Tibial nerve (tissue), 4 donors: ENCODE measurements around the gene TNS2. TPM values are rescaled to one million over a fixed set of nuclear protein-coding genes. Genes with fewer than 3 reads are reported as not detected.
"Not testable (repeated sequence)": the region's sequence is repeated elsewhere in the genome, so short reads cannot be mapped to it uniquely, and the experiment has no call there.

Experiments
- DNase-seq, 2 donors: peaks; one replicate each; pipeline ENCODE4 v3.0.0-alpha.2; 2019; ENCODE audit warnings: low spot score in 2 of 2
- H3K27ac ChIP-seq, 4 donors: fragments of 200-600 bp; sonication (generic) in 3 of 4; one replicate each; pipeline ENCODE4 v1.5.1; 2017 to 2019; ENCODE audit warnings: mild to moderate bottlenecking in 1 of 4
- H3K27me3 ChIP-seq, 2 donors: fragments of 200-600 bp; sonication (generic) in 1 of 2; one replicate each; pipeline versions ENCODE4 v1.5.1 to v1.6.0; 2017 to 2019
- H3K36me3 ChIP-seq, 3 donors: fragments of 200-600 bp; sonication (generic); one replicate each; pipeline ENCODE4 v1.5.1; 2018 to 2019
- H3K4me1 ChIP-seq, 4 donors: fragments of 200-600 bp; sonication (generic) in 3 of 4; one replicate each; pipeline ENCODE4 v1.5.1; 2017 to 2019
- H3K4me3 ChIP-seq, 4 donors: fragments of 200-600 bp; sonication (generic) in 3 of 4; one replicate each; pipeline ENCODE4 v1.5.1; 2017 to 2019; ENCODE audit warnings: mild to moderate bottlenecking in 1 of 4, moderate library complexity in 1 of 4
- H3K9me3 ChIP-seq, 4 donors: fragments of 200-600 bp; sonication (generic) in 3 of 4; one replicate each; pipeline ENCODE4 v1.5.1; 2017 to 2019
- CTCF ChIP-seq, 5 experiments: fragments of 200-600 bp in 3 of 5; fragments of 450-650 bp in 2 of 5; sonication (generic) in 3 of 5; IDR thresholded peaks; one replicate each; pipeline ENCODE4 v1.5.1; 2016 to 2019; ENCODE audit warnings: antibody characterized with exemption in 5 of 5, mild to moderate bottlenecking in 3 of 5, moderate library complexity in 2 of 5
- EP300 ChIP-seq, 2 donors: sonication (generic); formaldehyde crosslinking; IDR thresholded peaks; one replicate each; pipeline ENCODE4 v1.6.1; 2017; ENCODE audit warnings: antibody characterized with exemption in 2 of 2, mild to moderate bottlenecking in 1 of 2
- POLR2A ChIP-seq, 2 donors: fragments of 450-650 bp; IDR thresholded peaks; one replicate each; pipeline ENCODE4 v1.6.1; 2017; ENCODE audit warnings: antibody characterized with exemption in 2 of 2, mild to moderate bottlenecking in 2 of 2, moderate library complexity in 2 of 2
- WGBS, 2 donors: methylation state at CpG; one replicate each; pipeline ENCODE4 v1.1.5; 2018; 5-methylcytosine and 5-hydroxymethylcytosine counted together
- total RNA-seq, 4 donors: library from RNA; depleted of rRNA; stranded (reverse); fragments of >200 nt; gene quantifications; one replicate each; pipeline ENCODE4 v1.1.0, GENCODE V29; 2016

TNS2 gene
- total RNA-seq, 4 donors from 2014 or later = 411 to 653 (median 546) TPM

DNA sequence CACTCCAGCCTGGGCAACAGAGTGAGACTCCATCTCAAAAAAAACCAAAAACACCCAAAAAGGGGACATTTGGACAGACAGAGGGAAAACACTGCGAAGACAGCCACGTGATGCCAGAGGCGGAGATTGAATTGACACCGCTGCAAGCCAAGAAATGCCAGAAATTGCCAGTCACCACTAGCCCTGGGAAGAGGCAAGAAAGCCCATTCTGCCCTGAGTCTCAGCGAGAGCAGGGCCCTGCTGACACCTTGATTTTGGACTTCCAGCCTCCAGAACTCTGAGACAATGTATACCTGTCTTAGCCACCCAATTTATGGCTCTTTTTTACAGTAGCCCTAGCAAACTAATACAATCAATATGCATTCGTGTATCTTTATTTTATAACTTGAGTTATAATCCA, 40.2 kb downstream of the TNS2 start:
- no peaks in the 10 kb centered on the region for H3K27me3 ChIP-seq
- WGBS, 2 donors = 93 to 97% methylated on average over 6 of the region's 6 CpGs
- no peak overlapping the region for H3K4me3 ChIP-seq
- no peak overlapping the region for H3K27ac ChIP-seq
- TF ChIP-seq EP300 (IDR thresholded peaks at IDR 0.05) (no peak), CTCF (IDR thresholded peaks at IDR 0.05) (no peak), POLR2A (IDR thresholded peaks at IDR 0.05) (no peak)
- H3K9me3 ChIP-seq = no peaks in the 10 kb centered on the region
- DNase-seq = no peak
- H3K36me3 ChIP-seq = no peaks in the 10 kb centered on the region
- H3K4me1 ChIP-seq = peaks cover 0 to 12% (median 0%) of the 10 kb centered on the region in 4 donors

DNA sequence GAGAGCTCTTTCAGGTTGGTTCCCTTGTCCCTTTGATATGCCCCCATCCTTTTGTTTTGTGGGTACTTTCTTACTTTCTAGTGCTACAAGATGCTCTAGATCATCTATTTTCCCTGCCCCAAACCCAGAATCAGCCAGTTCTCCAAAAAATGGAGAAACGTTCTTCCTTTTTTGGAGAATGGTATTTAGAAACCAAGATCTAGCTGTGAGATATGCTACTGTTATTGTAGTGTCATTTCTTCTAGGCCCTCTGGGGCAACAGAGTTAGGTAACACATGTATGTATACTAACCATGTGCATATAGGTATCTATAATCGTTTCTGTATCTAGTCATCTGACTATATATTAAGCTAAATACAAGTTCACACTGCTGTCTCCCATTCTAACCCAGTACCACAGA, 40.7 kb downstream of the TNS2 start:
- Histone ChIP-seq H3K4me1 (peaks cover 0 to 17% (median under 1%) of the 10 kb centered on the region in 4 donors), H3K4me3 (no peak overlapping the region), H3K27ac (no peak overlapping the region), H3K9me3 (no peaks in the 10 kb centered on the region), H3K36me3 (no peaks in the 10 kb centered on the region), H3K27me3 (no peaks in the 10 kb centered on the region)
- no peak for TF ChIP-seq POLR2A (IDR thresholded peaks at IDR 0.05)
- no peak for TF ChIP-seq EP300 (IDR thresholded peaks at IDR 0.05)
- TF ChIP-seq CTCF (IDR thresholded peaks at IDR 0.05) = no peak
- 66 to 67% methylated on average over 2 of the region's 2 CpGs for WGBS, 2 donors
- DNase-seq = no peak

- no peak for DNase-seq
- WGBS, 2 donors = 74 to 76% methylated on average over 6 of the region's 6 CpGs
- no peaks in the 10 kb centered on the region for H3K36me3 ChIP-seq
- H3K27ac ChIP-seq = no peak overlapping the region
- no peak overlapping the region for H3K4me3 ChIP-seq
- H3K27me3 ChIP-seq = no peaks in the 10 kb centered on the region
- no peaks in the 10 kb centered on the region for H3K9me3 ChIP-seq
- no peak for TF ChIP-seq POLR2A (IDR thresholded peaks at IDR 0.05)
- no peak for TF ChIP-seq EP300 (IDR thresholded peaks at IDR 0.05)
- no peak for TF ChIP-seq CTCF (IDR thresholded peaks at IDR 0.05)
- peaks cover 0 to 29% (median 7%) of the 10 kb centered on the region in 4 donors for H3K4me1 ChIP-seq
These were observed 41.9 kb downstream of the TNS2 start for GRCh38 chr12:53091756-53092155.

- Histone ChIP-seq H3K9me3 (no peaks in the 10 kb centered on the region), H3K36me3 (no peaks in the 10 kb centered on the region), H3K4me3 (no peak overlapping the region), H3K27ac (peak overlapping the region in 3 of 4 donors; percentile 63 to 66 (median 64)), H3K4me1 (peaks cover 0 to 50% (median 19%) of the 10 kb centered on the region in 4 donors), H3K27me3 (no peaks in the 10 kb centered on the region)
- WGBS, 2 donors = 53 to 63% methylated on average over 6 of the region's 6 CpGs
- TF ChIP-seq EP300 (IDR thresholded peaks at IDR 0.05) (no peak), POLR2A (IDR thresholded peaks at IDR 0.05) (no peak), CTCF (IDR thresholded peaks at IDR 0.05) (no peak)
- no peak for DNase-seq
These were observed 44.0 kb downstream of the TNS2 start for GRCh38 chr12:53093777-53094393.

DNA sequence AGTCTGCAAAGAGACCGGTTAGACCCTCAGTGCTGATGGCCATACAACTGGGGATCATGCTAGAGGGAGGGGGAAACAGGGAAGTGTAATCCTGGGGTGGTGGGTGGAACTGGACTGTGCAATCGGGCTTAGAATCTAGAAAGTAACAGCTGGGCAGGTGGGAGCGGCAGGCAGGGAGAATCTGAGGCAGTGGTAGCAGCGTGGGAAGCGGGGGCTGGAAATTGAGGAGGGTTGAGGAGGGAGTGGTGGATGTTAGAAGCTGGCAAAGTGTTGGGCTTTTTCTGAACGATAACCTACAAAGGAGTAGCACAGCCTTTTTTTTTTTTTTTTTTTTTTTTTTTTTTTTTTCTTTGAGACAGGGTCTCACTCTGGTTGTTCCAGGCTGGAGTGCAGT, 44.5 kb downstream of the TNS2 start:
- Histone ChIP-seq H3K27ac (peak overlapping the region in 3 of 4 donors; percentile 63 to 66 (median 64)), H3K4me3 (no peak overlapping the region), H3K4me1 (peaks cover 0 to 55% (median 22%) of the 10 kb centered on the region in 4 donors), H3K27me3 (no peaks in the 10 kb centered on the region), H3K9me3 (no peaks in the 10 kb centered on the region), H3K36me3 (no peaks in the 10 kb centered on the region)
- TF ChIP-seq CTCF (IDR thresholded peaks at IDR 0.05) = no peak
- no peak for TF ChIP-seq EP300 (IDR thresholded peaks at IDR 0.05)
- TF ChIP-seq POLR2A (IDR thresholded peaks at IDR 0.05) = no peak
- WGBS, 2 donors = 68 to 72% methylated on average over 6 of the region's 6 CpGs
- no peak for DNase-seq

DNA sequence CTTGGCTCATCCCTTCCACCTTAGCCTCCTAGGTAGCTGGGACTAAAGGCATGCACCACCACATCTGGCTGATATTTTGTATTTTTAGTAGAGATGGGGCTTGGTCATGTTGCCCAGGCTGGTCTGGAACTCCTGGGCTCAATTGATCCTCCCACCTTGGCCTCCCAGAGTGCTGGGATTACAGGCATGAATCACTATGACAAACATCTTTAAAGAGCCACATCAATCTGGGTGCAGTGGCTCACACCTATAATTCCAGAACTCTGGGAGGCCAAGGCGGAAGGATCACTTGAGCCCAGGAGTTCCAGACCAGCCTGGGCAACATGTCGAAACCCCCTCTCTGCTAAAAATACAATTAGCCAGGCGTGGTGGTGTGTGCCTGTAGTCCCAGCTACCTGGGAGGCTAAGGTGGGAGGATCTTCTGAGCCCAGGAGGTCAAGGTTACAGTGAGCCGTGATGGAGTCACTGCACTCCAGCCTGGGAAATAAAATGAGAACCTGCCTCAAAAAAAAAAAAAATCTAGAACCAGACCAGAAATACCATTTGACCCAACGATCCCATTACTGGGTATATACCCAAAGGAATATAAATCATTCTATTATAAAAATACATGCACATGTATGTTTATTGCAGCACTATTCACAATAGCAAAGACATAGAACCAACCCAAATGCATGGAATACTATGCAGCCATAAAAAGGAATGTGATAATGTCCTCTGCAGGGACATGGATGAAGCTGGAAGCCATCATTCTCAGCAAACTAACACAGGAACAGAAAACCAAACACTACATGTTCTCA, 45.1 kb downstream of the TNS2 start:
- not testable (repeated sequence) for H3K36me3 ChIP-seq, H3K4me3 ChIP-seq, H3K27me3 ChIP-seq, H3K9me3 ChIP-seq, DNase-seq
- 92 to 96% methylated on average over 5 of the region's 5 CpGs for WGBS, 2 donors
- H3K27ac ChIP-seq = peak overlapping the region in 3 of 4 donors; percentile 64 to 94 (median 93)
- peaks cover 0 to 60% (median 24%) of the 10 kb centered on the region in 4 donors for H3K4me1 ChIP-seq

DNA sequence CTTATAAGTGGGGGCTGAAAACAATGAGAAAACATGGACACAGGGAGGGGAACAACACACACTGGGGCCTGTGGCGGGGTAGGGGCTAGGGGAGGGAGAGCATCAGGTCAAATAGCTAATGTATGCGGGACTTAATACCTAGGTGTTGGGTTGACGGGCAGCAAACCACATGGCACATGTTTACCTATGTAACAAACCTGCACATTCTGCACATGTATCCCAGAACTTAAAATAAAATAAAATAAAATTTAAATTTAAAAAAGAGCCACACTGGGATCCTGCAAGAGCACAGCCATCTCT, 45.7 kb downstream of the TNS2 start:
- not testable (repeated sequence) for H3K36me3 ChIP-seq, DNase-seq, H3K27me3 ChIP-seq, H3K9me3 ChIP-seq
- WGBS, 2 donors = 96 to 100% methylated on average over 3 of the region's 3 CpGs
- Histone ChIP-seq H3K4me1 (peaks cover 0 to 66% (median 27%) of the 10 kb centered on the region in 4 donors), H3K27ac (peak overlapping the region in 3 of 4 donors; percentile 64 to 94 (median 93)), H3K4me3 (peak overlapping the region in 1 of 4 donors; percentile 85)
